Tibial artery (tissue), 4 donors: Measurements from ENCODE around the gene SMTN.
"Not testable (repeated sequence)": the region's sequence is repeated elsewhere in the genome, so short reads cannot be mapped to it uniquely, and the experiment has no call there.

ENCODE experiments used
- DNase-seq, 2 donors: peaks; one replicate each; pipeline ENCODE4 v3.0.0-alpha.2; 2019
- H3K27ac ChIP-seq, 2 donors: fragments of 200-600 bp; sonication (generic) in 1 of 2; 1 replicate in 1 of 2; 2 replicates in 1 of 2; pipeline ENCODE4 v1.5.1; 2018 to 2019; ENCODE audit warnings: mild to moderate bottlenecking in 1 of 2
- H3K27me3 ChIP-seq, 2 donors: fragments of 200-600 bp; sonication (generic) in 1 of 2; one replicate each; pipeline versions ENCODE4 v1.5.1 to v1.6.0; 2016 to 2019
- H3K36me3 ChIP-seq, 3 donors: fragments of 200-600 bp; sonication (generic) in 2 of 3; one replicate each; pipeline ENCODE4 v1.5.1; 2016 to 2019; ENCODE audit warnings: mild to moderate bottlenecking in 2 of 3
- H3K4me1 ChIP-seq, 4 donors: fragments of 200-600 bp; sonication (generic) in 2 of 4; 1 replicate in 3 of 4; 2 replicates in 1 of 4; pipeline ENCODE4 v1.5.1; 2016 to 2019
- H3K4me3 ChIP-seq, 2 donors: fragments of 200-600 bp; sonication (generic) in 1 of 2; 1 replicate in 1 of 2; 2 replicates in 1 of 2; pipeline ENCODE4 v1.5.1; 2018 to 2019; ENCODE audit warnings: mild to moderate bottlenecking in 2 of 2
- H3K9me3 ChIP-seq, 3 donors: fragments of 200-600 bp; sonication (generic) in 1 of 3; one replicate each; pipeline ENCODE4 v1.5.1; 2016 to 2019
- intact Hi-C: fragments of 100-400 bp; cut with DNase I; formaldehyde crosslinking; loops from one replicate; pipeline ENCODE4 v1.15.0; 2023; ENCODE audit warnings: low total_unique reads
- TF ChIP-seq, protein P1 (sequence below), 2 experiments: fragments of 200-600 bp in 1 of 2; fragments of 450-650 bp in 1 of 2; IDR thresholded peaks; one replicate each; pipeline ENCODE4 v1.5.1; 2017 to 2019; ENCODE audit warnings: antibody characterized with exemption in 2 of 2, mild to moderate bottlenecking in 1 of 2, moderate library complexity in 1 of 2

Gene SMTN

DNA sequence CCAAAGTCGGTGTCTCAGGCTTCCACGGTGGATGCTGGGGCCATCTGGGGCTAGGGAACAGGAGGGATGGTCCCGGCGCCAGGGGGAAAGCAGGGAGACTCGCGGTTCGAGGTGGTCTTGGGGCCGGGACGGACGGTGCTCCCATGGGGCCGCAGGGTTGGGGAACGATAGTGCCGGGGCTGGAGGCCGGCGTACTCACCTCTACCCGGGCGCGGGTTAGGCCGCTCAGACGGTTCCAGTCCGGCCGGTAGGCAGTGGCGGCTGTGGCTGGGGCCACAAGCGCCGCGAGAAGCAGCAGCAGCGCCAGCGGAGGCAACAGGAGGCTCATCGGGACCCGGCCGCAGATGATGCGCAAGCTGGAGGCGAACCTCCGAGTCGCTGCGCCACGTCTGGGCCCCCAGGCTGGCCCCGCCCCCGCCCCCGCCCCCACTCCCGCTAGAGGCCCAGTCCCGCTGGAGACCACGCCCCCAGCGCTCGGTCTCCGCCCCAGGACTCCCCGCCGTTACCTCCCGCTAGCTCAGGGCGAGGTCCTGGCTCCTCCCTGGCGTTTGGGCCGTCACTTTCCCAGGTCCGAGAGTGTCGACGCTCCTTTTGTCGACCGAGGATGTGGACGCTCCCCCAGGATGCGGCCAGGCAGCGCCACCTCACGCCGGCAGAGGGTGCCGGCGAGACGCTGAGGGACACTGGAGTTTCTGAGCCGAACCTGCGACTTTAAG, 26.2 kb downstream of the SMTN start, which contains the start of gene SELENOM:
Gene SELENOM (minus strand): TSS at position 391 of the 716 bp plus-strand sequence. CDS start 63 bp downstream, at position 328.
- peaks cover 0 to 48% (median 41%) of the 10 kb centered on the region in 4 donors for H3K4me1 ChIP-seq
- H3K27ac ChIP-seq, result peak within 1 kb of the TSS; percentile 99 to 100
- TF ChIP-seq, protein P1, sequence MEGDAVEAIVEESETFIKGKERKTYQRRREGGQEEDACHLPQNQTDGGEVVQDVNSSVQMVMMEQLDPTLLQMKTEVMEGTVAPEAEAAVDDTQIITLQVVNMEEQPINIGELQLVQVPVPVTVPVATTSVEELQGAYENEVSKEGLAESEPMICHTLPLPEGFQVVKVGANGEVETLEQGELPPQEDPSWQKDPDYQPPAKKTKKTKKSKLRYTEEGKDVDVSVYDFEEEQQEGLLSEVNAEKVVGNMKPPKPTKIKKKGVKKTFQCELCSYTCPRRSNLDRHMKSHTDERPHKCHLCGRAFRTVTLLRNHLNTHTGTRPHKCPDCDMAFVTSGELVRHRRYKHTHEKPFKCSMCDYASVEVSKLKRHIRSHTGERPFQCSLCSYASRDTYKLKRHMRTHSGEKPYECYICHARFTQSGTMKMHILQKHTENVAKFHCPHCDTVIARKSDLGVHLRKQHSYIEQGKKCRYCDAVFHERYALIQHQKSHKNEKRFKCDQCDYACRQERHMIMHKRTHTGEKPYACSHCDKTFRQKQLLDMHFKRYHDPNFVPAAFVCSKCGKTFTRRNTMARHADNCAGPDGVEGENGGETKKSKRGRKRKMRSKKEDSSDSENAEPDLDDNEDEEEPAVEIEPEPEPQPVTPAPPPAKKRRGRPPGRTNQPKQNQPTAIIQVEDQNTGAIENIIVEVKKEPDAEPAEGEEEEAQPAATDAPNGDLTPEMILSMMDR (IDR thresholded peaks at IDR 0.05), result peak; percentile 95 to 98
- no peaks in the 10 kb centered on the region for H3K27me3 ChIP-seq
- H3K4me3 ChIP-seq, result peak within 1 kb of the TSS; percentile 94 to 97
- intact Hi-C loops, result loop anchor here (2.0 to 5.0 kb wide), 2 partner anchors 17 to 165 kb away; no protein-coding TSS in a partner anchor
- H3K36me3 ChIP-seq, result peaks cover 15 to 33% (median 28%) of the 10 kb centered on the region in 3 donors
- H3K9me3 ChIP-seq, result no peaks in the 10 kb centered on the region
- DNase-seq, result peak; percentile 96 to 99

GRCh38 chr22:31107894-31108218, 26.7 kb downstream of the SMTN start:
- DNase-seq, result no peak
- H3K9me3 ChIP-seq, result no peaks in the 10 kb centered on the region
- H3K4me3 ChIP-seq, result peak overlapping the region; percentile 94 to 97
- H3K27ac ChIP-seq, result peak overlapping the region; percentile 81 to 100
- intact Hi-C loops, result loop anchor here (2.0 to 5.0 kb wide), 2 partner anchors 17 to 164 kb away; no protein-coding TSS in a partner anchor
- H3K4me1 ChIP-seq, result peaks cover 0 to 43% (median 36%) of the 10 kb centered on the region in 4 donors
- peaks cover 15 to 33% (median 26%) of the 10 kb centered on the region in 3 donors for H3K36me3 ChIP-seq
- no peaks in the 10 kb centered on the region for H3K27me3 ChIP-seq
- TF ChIP-seq, protein P1 (IDR thresholded peaks at IDR 0.05), result no peak

- not testable (repeated sequence) for H3K4me1 ChIP-seq, H3K27ac ChIP-seq, H3K9me3 ChIP-seq, DNase-seq, H3K27me3 ChIP-seq, H3K36me3 ChIP-seq, H3K4me3 ChIP-seq
- intact Hi-C loops, result loop anchor here (5.0 kb wide), 1 partner anchor 35 kb away; no protein-coding TSS in a partner anchor
Observed at GRCh38 chr22:31112547-31113091, 31.5 kb downstream of the SMTN start.

GRCh38 chr22:31118046-31118820, 37.1 kb downstream of the SMTN start:
- Histone ChIP-seq H3K36me3 (no peaks in the 10 kb centered on the region), H3K4me1 (peaks cover 0 to 15% (median 10%) of the 10 kb centered on the region in 4 donors), H3K27ac (no peak overlapping the region), H3K4me3 (no peak overlapping the region), H3K27me3 (no peaks in the 10 kb centered on the region), H3K9me3 (no peaks in the 10 kb centered on the region)
- TF ChIP-seq, protein P1 (IDR thresholded peaks at IDR 0.05), result no peak
- DNase-seq, result no peak
- intact Hi-C loops, result no loop called here

DNA sequence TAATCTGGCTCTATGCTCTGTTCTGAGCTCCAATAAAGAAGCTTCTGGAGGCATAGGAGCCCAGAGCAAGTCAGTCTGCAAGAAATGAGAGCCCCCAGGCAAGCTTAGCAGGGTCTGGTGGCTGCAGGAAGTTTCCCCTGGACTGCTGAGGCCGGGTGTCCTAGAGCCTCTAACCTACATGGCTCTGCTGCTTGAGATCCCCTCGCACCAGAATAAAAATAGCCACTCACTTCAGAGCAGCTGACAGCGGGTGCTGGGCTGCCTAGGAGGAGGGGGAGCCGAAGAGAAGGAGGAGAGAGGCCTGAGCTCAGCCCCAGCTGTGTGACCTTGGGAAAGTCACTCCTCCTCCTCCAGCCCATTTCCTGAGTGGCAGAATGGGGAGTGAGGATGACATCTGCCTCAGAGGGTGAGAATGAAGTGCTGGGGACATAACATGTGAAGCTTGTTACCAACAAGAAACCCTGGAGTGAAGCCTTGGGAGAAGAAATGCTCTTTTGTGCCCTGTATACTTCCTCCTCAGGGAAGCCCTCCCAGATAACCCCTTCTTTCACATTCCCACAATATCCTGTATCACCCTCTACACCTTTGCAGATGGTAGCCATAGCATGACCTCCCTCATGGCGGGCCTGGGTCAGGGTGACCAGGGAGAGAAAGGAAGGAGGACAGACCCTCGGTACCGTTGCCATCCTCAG, 38.1 kb downstream of the SMTN start:
- intact Hi-C loops, result no loop called here
- no peaks in the 10 kb centered on the region for H3K36me3 ChIP-seq

More for the DNA sequence above, 38.1 kb downstream of the SMTN start:
- H3K4me1 ChIP-seq, result peaks cover 0 to 17% (median 11%) of the 10 kb centered on the region in 4 donors
- H3K9me3 ChIP-seq, result no peaks in the 10 kb centered on the region
- H3K27ac ChIP-seq, result no peak overlapping the region
- H3K4me3 ChIP-seq, result no peak overlapping the region
- TF ChIP-seq, protein P1 (IDR thresholded peaks at IDR 0.05), result no peak
- no peaks in the 10 kb centered on the region for H3K27me3 ChIP-seq
- no peak for DNase-seq
